Tibial nerve (tissue), 4 donors: ENCODE results near the gene VPS18. TPM values are rescaled to one million over a fixed set of nuclear protein-coding genes. Genes with fewer than 3 reads are reported as not detected.
A peak's percentile ranks its signal among the peaks of the same experiment; 100 is the strongest.

ENCODE experiments used
- DNase-seq, 2 donors: peaks; one replicate each; pipeline ENCODE4 v3.0.0-alpha.2; 2019; ENCODE audit warnings: low spot score in 2 of 2
- H3K27ac ChIP-seq, 4 donors: fragments of 200-600 bp; sonication (generic) in 3 of 4; one replicate each; pipeline ENCODE4 v1.5.1; 2017 to 2019; ENCODE audit warnings: mild to moderate bottlenecking in 1 of 4
- H3K27me3 ChIP-seq, 2 donors: fragments of 200-600 bp; sonication (generic) in 1 of 2; one replicate each; pipeline versions ENCODE4 v1.5.1 to v1.6.0; 2017 to 2019
- H3K36me3 ChIP-seq, 3 donors: fragments of 200-600 bp; sonication (generic); one replicate each; pipeline ENCODE4 v1.5.1; 2018 to 2019
- H3K4me1 ChIP-seq, 4 donors: fragments of 200-600 bp; sonication (generic) in 3 of 4; one replicate each; pipeline ENCODE4 v1.5.1; 2017 to 2019
- H3K4me3 ChIP-seq, 4 donors: fragments of 200-600 bp; sonication (generic) in 3 of 4; one replicate each; pipeline ENCODE4 v1.5.1; 2017 to 2019; ENCODE audit warnings: mild to moderate bottlenecking in 1 of 4, moderate library complexity in 1 of 4
- H3K9me3 ChIP-seq, 4 donors: fragments of 200-600 bp; sonication (generic) in 3 of 4; one replicate each; pipeline ENCODE4 v1.5.1; 2017 to 2019
- CTCF ChIP-seq, 5 experiments: fragments of 200-600 bp in 3 of 5; fragments of 450-650 bp in 2 of 5; sonication (generic) in 3 of 5; IDR thresholded peaks; one replicate each; pipeline ENCODE4 v1.5.1; 2016 to 2019; ENCODE audit warnings: antibody characterized with exemption in 5 of 5, mild to moderate bottlenecking in 3 of 5, moderate library complexity in 2 of 5
- EP300 ChIP-seq, 2 donors: sonication (generic); formaldehyde crosslinking; IDR thresholded peaks; one replicate each; pipeline ENCODE4 v1.6.1; 2017; ENCODE audit warnings: antibody characterized with exemption in 2 of 2, mild to moderate bottlenecking in 1 of 2
- POLR2A ChIP-seq, 2 donors: fragments of 450-650 bp; IDR thresholded peaks; one replicate each; pipeline ENCODE4 v1.6.1; 2017; ENCODE audit warnings: antibody characterized with exemption in 2 of 2, mild to moderate bottlenecking in 2 of 2, moderate library complexity in 2 of 2
- WGBS, 2 donors: methylation state at CpG; one replicate each; pipeline ENCODE4 v1.1.5; 2018; 5-methylcytosine and 5-hydroxymethylcytosine counted together
- total RNA-seq, 4 donors: library from RNA; depleted of rRNA; stranded (reverse); fragments of >200 nt; gene quantifications; one replicate each; pipeline ENCODE4 v1.1.0, GENCODE V29; 2016

The VPS18 gene
- total RNA-seq, 4 donors from 2014 or later, result 22.2 to 29.2 (median 25.2) TPM

- TF ChIP-seq CTCF (IDR thresholded peaks at IDR 0.05) (no peak), EP300 (IDR thresholded peaks at IDR 0.05) (no peak), POLR2A (IDR thresholded peaks at IDR 0.05) (no peak)
- no peak for DNase-seq
- Histone ChIP-seq H3K36me3 (no peaks in the 10 kb centered on the region), H3K27ac (peak overlapping the region in 1 of 4 donors; percentile 84), H3K4me1 (peaks cover 0 to 30% (median 22%) of the 10 kb centered on the region in 4 donors), H3K4me3 (peak overlapping the region in 1 of 4 donors; percentile 59), H3K27me3 (no peaks in the 10 kb centered on the region), H3K9me3 (no peaks in the 10 kb centered on the region)
- WGBS, 2 donors, result 83 to 94% methylated on average over 12 of the region's 12 CpGs
These were observed 48.6 kb downstream of the VPS18 start for GRCh38 chr15:40942878-40943277.

GRCh38 chr15:40943764-40944365, 49.6 kb downstream of the VPS18 start:
- Histone ChIP-seq H3K36me3 (no peaks in the 10 kb centered on the region), H3K27ac (no peak overlapping the region), H3K4me3 (no peak overlapping the region), H3K9me3 (no peaks in the 10 kb centered on the region), H3K4me1 (peaks cover 0 to 30% (median 22%) of the 10 kb centered on the region in 4 donors), H3K27me3 (no peaks in the 10 kb centered on the region)
- no peak for DNase-seq
- 89 to 94% methylated on average over 8 to 9 of the region's 9 CpGs for WGBS, 2 donors
- TF ChIP-seq POLR2A (IDR thresholded peaks at IDR 0.05), result no peak
- no peak for TF ChIP-seq CTCF (IDR thresholded peaks at IDR 0.05)
- TF ChIP-seq EP300 (IDR thresholded peaks at IDR 0.05), result no peak

GRCh38 chr15:40944510-40945296, 50.5 kb downstream of the VPS18 start:
- Histone ChIP-seq H3K27me3 (no peaks in the 10 kb centered on the region), H3K27ac (no peak overlapping the region), H3K4me3 (no peak overlapping the region), H3K36me3 (no peaks in the 10 kb centered on the region), H3K9me3 (no peaks in the 10 kb centered on the region), H3K4me1 (peaks cover 0 to 30% (median 22%) of the 10 kb centered on the region in 4 donors)
- no peak for DNase-seq
- WGBS, 2 donors, result 89 to 91% methylated on average over 11 of the region's 11 CpGs
- no peak for TF ChIP-seq CTCF (IDR thresholded peaks at IDR 0.05)
- TF ChIP-seq POLR2A (IDR thresholded peaks at IDR 0.05), result no peak

GRCh38 chr15:40948706-40949473, 54.6 kb downstream of the VPS18 start:
- H3K4me3 ChIP-seq, result no peak overlapping the region
- 77 to 81% methylated on average over 21 of the region's 21 CpGs for WGBS, 2 donors

More at GRCh38 chr15:40948706-40949473, 54.6 kb downstream of the VPS18 start:
- TF ChIP-seq CTCF (IDR thresholded peaks at IDR 0.05) (no peak), EP300 (IDR thresholded peaks at IDR 0.05) (no peak), POLR2A (IDR thresholded peaks at IDR 0.05) (no peak)
- no peaks in the 10 kb centered on the region for H3K36me3 ChIP-seq
- H3K4me1 ChIP-seq, result peaks cover 0 to 16% (median 5%) of the 10 kb centered on the region in 4 donors
- no peaks in the 10 kb centered on the region for H3K9me3 ChIP-seq
- DNase-seq, result no peak
- H3K27ac ChIP-seq, result no peak overlapping the region
- peaks cover 0 to 6% of the 10 kb centered on the region in 2 donors for H3K27me3 ChIP-seq
